GM18861 (cell line): Measurements from ENCODE around the gene PLG.
"Not testable (repeated sequence)": the region's sequence is repeated elsewhere in the genome, so short reads cannot be mapped to it uniquely, and the experiment has no call there.

Source experiments
- ATAC-seq: cut with Tn5 transposase; IDR thresholded peaks from one replicate; pipeline ENCODE4 v1.9.1; 2021; ENCODE audit not compliant: unreplicated experiment

PLG gene

GRCh38 chr6:160697826-160698225 lies 4.2 kb upstream of the PLG start:
- no peak for ATAC-seq

GRCh38 chr6:160704688-160705087 lies 2.6 kb downstream of the PLG start:
- not testable (repeated sequence) for ATAC-seq

DNA sequence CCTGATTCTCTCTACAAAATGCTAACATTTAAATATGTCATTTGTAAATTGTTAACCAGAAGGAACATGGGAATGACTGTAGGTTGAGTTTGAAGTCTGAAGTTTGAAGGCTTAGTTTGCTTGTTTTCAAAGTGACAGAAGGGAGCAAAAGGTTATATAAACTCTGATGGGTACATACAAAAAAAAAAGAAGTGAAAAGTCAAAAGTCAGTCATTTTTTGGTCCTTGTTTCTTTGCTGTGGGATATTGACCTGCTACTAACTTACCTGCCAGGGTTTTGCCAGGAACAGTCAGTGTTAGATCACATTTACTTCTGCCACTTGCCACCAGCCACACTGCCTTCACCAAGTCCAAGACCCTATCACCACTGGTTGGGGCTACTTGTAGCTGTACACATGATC lies 6.9 kb downstream of the PLG start:
- not testable (repeated sequence) for ATAC-seq

DNA sequence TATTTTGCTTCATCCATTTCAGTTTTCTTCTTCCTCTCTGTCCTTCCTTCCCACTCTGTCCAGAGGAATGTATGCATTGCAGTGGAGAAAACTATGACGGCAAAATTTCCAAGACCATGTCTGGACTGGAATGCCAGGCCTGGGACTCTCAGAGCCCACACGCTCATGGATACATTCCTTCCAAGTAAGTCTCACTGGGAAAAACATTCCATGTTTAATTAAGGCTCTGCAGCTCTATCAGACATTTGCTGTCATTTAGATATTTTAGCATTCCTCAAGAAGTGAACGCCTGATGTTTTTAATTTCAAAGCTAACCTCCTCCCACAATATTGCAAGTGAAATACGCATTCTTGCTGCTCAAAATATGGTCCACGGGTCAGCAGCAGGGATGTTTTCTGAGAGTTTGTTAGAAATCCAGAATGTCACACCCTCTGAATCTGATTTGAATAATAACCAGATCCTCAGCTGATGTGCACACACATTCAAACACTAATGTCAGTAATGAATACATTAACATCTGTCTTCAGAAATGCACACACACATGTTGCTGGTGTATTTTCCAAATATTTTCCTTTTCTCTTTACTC lies 12.8 kb downstream of the PLG start:
- no peak for ATAC-seq

- no peak for ATAC-seq
These were observed 28.9 kb downstream of the PLG start for GRCh38 chr6:160730911-160731310.

- ATAC-seq = peak; percentile 71
These were observed 31.1 kb downstream of the PLG start for GRCh38 chr6:160733050-160733646.

GRCh38 chr6:160734627-160735026 lies 32.6 kb downstream of the PLG start:
- ATAC-seq = no peak

DNA sequence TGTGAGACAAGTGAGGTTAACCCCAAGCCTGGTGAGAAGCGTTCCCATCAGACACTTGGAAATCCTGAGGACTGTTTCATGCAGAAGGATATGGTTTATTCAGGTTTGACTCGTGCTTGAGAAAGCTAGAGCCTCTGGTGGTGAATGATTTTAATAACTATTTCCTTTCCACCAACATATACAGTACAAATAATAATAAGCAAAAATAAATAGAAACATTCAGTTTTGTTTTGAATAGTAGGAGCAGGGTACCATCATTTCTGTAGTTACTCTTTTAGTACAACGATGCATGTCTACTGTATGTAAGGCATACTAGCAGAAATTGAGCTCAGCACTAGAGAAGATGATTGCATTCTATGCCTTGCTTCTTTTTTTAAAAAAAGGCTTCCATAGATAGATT lies 33.5 kb downstream of the PLG start:
- peak; percentile 74 for ATAC-seq

DNA sequence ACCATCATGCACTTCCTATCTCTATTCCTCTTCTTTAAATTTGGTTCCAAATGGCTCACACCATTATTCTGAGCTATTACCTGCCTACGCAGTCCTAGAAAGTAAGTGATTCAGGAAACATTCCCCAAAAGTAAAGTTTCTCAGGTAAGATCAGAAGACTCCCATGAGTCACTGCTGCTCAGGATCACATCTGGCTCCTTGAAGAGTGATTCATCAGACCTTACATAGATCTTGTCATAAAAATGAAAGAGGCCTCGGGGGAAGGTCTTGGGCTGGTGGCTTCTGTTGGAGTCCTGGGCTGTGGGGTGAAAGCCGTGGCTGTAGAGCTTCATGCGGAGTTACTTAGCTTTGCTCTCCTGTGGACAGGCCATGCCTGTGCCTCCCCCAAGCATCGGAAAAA lies 35.9 kb downstream of the PLG start:
- no peak for ATAC-seq

DNA sequence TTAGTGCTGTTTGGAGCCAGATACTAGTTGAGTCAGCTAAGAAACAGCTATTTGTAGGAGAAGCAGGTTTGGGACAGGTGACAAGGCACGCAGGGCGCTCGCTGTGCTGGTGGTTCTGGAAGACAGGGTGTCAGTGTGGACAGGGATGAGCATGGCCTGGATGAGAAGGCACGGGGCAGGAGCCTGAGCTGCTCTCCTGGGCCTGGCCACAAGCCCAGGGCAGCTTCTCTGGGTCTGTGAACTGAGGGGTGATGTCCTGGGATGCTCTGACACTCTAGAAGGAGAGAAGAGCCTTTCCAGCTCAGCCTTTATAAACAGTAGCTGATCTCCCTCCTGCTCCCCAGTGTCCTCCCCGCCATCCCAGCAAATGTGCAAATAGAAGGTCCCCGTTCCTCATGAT lies 37.9 kb downstream of the PLG start:
- ATAC-seq = no peak

- peak; percentile 99 for ATAC-seq
These were observed 39.0 kb downstream of the PLG start for GRCh38 chr6:160741012-160741411.

DNA sequence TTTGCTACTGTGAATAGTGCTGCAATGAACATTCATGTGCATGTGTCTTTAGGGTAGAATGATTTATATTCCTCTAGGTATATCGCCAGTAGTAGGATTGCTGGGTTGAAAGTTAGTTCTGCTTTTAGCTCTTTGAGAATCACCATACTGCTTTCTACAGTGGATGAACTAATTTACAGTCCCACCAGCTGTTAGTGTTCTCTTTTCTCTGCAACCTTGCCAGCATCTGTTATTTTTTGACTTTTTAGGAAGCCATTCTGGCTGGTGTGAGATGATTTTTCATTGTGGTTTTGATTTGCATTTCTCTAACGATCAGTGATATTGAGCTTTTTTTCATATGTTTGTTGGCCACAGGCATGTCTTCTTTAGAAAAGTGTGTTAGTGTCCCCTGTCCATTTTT lies 40.0 kb downstream of the PLG start:
- ATAC-seq = peak; percentile 57

GRCh38 chr6:160750276-160750689 lies 48.2 kb downstream of the PLG start:
- ATAC-seq = peak; percentile 86

GRCh38 chr6:160753211-160753610 lies 51.2 kb downstream of the PLG start:
- not testable (repeated sequence) for ATAC-seq

DNA sequence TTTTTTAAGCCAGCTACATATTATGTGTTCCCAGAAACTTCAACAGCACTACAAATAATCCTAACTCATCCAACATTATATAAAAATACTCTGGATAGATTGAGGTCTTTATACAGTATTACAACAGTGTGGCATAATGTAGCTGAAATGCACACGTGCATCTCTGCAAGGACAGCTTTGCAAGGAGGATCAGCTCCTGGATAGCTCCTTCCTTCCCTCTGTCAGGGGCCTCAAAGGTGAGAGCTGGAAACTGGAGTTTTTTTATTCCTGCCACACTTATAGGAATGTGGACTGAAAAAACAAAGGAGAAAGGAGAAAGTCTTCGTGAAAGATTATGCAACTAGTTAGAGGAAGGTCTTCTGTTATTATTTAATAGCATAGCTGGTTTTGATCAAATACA lies 53.1 kb downstream of the PLG start:
- ATAC-seq = no peak

DNA sequence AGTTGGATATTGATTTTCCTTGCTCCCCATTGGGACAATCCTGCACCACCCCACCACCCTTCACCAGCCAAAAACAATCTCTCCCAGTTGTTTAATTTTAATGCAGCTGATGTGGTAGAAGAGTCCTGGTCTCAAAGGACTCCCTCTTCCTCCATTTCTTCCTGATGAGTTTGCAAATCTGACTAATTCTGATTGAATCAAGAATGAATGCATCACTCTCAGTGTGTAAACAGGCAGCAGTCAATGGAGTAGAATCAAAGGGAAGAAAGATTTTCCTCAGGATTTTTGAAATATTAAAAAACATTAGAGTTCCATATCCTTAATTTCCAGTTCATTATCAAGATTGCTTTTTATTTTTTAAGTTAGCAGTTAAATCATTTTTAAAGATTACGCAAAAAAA lies 54.0 kb downstream of the PLG start:
- ATAC-seq = no peak

DNA sequence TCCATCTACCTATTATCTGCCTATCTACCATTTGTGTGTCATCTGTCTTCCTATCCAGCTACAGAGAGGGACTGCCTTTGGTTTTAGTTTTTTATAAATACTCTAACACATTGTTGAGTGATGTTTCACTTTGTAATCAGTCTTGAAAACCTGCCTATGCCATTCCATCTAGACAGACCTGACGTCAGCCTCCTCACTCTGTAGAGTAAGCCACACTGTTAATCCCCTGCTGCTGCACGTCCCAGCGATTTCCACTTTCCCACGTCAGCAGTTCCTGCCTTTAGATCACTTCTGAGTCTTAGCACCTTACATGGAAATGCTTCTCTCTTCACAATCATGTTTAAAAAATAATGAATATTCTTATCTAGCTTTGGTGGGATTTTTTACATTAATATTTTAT lies 54.8 kb downstream of the PLG start:
- ATAC-seq = no peak

DNA sequence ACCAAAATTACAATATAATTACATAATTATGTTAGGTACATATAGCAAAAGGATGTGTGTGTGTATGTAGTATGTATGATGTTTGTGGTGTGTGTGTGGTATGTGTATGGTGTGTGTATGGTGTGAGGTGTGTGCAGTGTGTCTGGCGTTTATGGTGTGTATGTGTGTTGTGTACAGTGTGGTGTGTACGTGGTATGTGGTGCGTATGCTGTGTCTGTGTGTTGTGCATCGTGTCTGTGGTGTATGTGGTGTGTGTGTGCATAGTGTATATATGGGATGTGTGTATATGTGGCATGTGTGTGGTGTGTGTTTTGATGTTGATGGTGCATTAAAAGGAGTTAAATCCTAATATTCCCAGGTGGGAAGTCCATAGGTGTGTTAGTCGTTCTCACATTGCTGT lies 62.8 kb downstream of the PLG start:
- ATAC-seq = no peak

DNA sequence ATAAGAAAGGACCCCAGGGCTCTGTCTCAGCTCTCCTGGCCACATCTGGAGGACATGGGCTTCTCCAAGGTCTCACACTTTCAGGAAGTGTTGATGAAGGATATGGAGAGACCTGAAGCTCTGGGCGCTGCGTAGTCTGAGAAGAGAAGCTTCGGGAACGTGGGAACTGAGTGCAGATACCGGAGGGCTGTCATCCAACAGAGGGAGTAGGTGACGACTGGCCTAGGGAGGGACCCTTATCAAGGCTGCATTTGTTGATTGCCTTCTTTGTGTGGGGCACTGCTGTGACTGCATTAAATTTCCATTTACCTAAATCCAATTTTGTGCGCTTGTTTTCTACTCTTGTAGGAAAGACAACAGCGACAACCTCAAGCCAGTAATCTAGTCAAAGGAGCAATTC lies 63.4 kb downstream of the PLG start:
- no peak for ATAC-seq

GRCh38 chr6:160766657-160766988 lies 64.6 kb downstream of the PLG start:
- no peak for ATAC-seq

DNA sequence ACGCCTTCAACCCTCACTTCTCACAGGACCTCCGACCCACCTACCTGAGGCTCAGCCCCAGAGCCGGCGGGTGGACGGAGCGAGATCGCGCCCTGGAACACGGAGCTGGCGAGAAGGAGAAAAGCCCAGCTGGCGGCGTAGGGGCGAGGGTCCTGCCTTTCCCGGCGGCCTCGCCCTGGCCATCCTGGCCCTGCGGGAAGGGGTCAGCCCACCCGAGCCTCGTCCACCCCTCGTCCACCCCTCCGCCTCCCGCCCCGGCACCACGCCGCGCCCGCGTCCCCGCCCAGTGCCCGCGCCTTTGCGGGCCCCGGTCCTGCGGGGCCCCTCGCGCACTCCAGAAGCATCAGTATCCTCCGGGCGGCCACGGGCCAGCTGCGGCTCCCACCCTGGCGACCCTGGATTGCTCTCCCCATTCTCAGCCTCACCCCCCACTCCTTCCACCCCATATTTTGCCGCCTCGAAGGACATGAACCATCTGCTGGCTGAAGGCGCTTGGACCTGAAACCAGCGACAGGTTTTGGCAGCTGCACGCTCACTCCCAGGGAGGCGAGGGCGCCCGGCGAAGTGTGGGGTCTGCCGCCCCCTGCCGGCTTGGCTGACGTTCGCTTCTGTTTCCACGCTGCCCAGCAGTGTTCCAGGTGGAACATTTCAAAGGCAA lies 65.1 kb downstream of the PLG start:
- peak; percentile 96 for ATAC-seq

GRCh38 chr6:160767647-160768019 lies 65.6 kb downstream of the PLG start:
- ATAC-seq = peak; percentile 12

DNA sequence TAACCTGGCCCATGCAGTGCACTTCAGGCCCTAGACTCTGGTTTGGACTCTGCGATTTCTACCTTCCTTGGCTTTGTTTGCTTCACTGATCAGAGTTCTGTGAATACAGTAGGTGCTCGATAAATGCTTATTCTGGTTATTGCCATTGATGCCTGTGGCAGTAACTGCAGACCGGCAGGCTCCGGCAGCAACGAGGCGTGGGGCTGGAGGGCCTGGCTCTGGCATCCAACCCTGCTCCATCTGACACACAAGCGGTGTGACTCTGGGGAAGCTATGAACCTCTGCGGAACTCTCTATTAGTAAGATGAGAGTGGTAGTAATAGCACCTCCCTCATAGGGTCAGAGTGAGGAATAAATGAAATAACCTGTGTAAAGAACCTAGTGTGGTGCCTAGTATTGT lies 66.1 kb downstream of the PLG start:
- ATAC-seq = no peak
